ENCODE measurements around the gene TMEM215.

DNA sequence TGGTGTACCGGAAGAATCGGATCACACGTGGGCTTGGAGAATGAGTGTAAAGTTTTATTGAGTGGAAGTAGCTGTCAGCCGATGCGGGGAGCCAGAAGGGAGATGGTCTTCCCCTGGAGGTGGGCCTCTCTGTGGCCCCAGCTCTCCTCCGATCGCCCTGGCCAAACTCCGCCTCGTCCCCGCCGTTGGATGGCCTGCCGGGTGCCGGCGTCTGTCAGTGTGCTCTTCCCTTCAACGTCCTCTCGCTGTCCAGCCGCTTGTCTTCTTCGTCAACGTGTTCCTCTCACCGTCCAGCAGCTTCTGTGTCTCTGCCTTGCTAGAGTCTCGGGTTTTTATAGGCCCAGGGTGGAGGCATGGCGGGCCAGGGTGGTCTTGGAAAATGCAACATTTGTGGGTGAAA lies 27.6 kb upstream of the TMEM215 start:
- TF ChIP-seq, protein P1, sequence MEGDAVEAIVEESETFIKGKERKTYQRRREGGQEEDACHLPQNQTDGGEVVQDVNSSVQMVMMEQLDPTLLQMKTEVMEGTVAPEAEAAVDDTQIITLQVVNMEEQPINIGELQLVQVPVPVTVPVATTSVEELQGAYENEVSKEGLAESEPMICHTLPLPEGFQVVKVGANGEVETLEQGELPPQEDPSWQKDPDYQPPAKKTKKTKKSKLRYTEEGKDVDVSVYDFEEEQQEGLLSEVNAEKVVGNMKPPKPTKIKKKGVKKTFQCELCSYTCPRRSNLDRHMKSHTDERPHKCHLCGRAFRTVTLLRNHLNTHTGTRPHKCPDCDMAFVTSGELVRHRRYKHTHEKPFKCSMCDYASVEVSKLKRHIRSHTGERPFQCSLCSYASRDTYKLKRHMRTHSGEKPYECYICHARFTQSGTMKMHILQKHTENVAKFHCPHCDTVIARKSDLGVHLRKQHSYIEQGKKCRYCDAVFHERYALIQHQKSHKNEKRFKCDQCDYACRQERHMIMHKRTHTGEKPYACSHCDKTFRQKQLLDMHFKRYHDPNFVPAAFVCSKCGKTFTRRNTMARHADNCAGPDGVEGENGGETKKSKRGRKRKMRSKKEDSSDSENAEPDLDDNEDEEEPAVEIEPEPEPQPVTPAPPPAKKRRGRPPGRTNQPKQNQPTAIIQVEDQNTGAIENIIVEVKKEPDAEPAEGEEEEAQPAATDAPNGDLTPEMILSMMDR (IDR thresholded peaks at IDR 0.05), result no peak
- no peak for TF ChIP-seq ZFX (IDR thresholded peaks at IDR 0.05; ENCODE audit: borderline replicate concordance)
